HCT116 (cell line): ENCODE data around the gene BLOC1S5. TPM values are rescaled to one million over a fixed set of nuclear protein-coding genes. Genes with fewer than 3 reads are reported as not detected.

Source experiments
- ATAC-seq: fragments of 200-7000 bp; cut with Tn5 transposase; 2 replicates; pipeline ENCODE4 v1.9.1; 2020; ENCODE audit warnings: mild to moderate bottlenecking, moderate library complexity
- BruUV-seq: library from RNA; stranded (reverse); fragments of 400-500 nt; replicated peaks from 2 replicates; lab custom pipeline; 2021; lab: Mats Ljungman, UMichigan
- CTCF ChIA-PET: fragments of 300-600 bp; sonication (Branson Sonifier 250); formaldehyde crosslinking; loops from one replicate; lab custom pipeline; 2021; ENCODE audit warnings: antibody characterized with exemption; lab: Charles Lee
- POLR2A ChIA-PET: fragments of 300-600, 350-600 bp; sonication (Branson Sonifier 250); formaldehyde crosslinking; loops from one replicate; lab custom pipeline; 2021; ENCODE audit warnings: antibody characterized with exemption; lab: Charles Lee
- RAD21 ChIA-PET, 2 experiments: fragments of 300-600 bp; sonication (Branson Sonifier 250); formaldehyde crosslinking; loops; one replicate each; lab custom pipeline; 2023; ENCODE audit warnings: low total read pairs in 2 of 2; ENCODE audit not compliant: uncharacterized antibody in 2 of 2, unreplicated experiment in 2 of 2, low non-redundant PET in 1 of 2; lab: Charles Lee
- DNase-seq: peaks from one replicate; pipeline ENCODE4 v3.0.0-alpha.2; 2010; ENCODE audit warnings: low read depth, low spot score
- H2AFZ ChIP-seq: fragments of 200-600 bp; shearing (Covaris generic), sonication (generic); 2 replicates; pipeline ENCODE4 v1.6.1; 2017; ENCODE audit warnings: low read depth, mixed run types, mixed read lengths, antibody characterized with exemption, low read length; ENCODE audit not compliant: poor library complexity, severe bottlenecking
- H3K27ac ChIP-seq: 2 replicates; pipeline ENCODE4 v1.5.1; 2012; ENCODE audit warnings: low read depth, low read length
- H3K27me3 ChIP-seq: fragments of 200-600 bp; sonication (generic); 2 replicates; pipeline ENCODE4 v1.6.1; 2016; ENCODE audit warnings: mixed run types, low read length, mixed read lengths; ENCODE audit not compliant: insufficient read depth
- H3K36me3 ChIP-seq, 2 experiments: fragments of 200-500 bp in 1 of 2; fragments of 200-600 bp in 1 of 2; sonication (Bioruptor generic) in 1 of 2; sonication (generic) in 1 of 2; 2 replicates each; pipeline versions ENCODE4 v1.5.1 to v1.6.1; 2014 to 2016; ENCODE audit warnings: low read length in 2 of 2, inconsistent platforms in 1 of 2, mixed read lengths in 1 of 2, mixed run types in 1 of 2; ENCODE audit not compliant: insufficient read depth in 2 of 2, control insufficient read depth in 1 of 2
- H3K4me1 ChIP-seq, 2 experiments: fragments of 200-600 bp in 1 of 2; sonication (generic) in 1 of 2; 2 replicates each; pipeline versions ENCODE4 v1.5.1 to v1.6.1; 2012 to 2017; ENCODE audit warnings: low read length in 2 of 2, inconsistent platforms in 1 of 2, mild to moderate bottlenecking in 1 of 2, mixed read lengths in 1 of 2, mixed run types in 1 of 2, moderate library complexity in 1 of 2; ENCODE audit not compliant: insufficient read depth in 2 of 2, control insufficient read depth in 1 of 2
- H3K4me2 ChIP-seq: fragments of 200-600 bp; sonication (generic); 2 replicates; pipeline ENCODE4 v1.6.1; 2017; ENCODE audit warnings: mixed run types, low read length, mixed read lengths
- H3K4me3 ChIP-seq, 2 experiments: fragments of 200-600 bp in 1 of 2; sonication (generic) in 1 of 2; replicated peaks in 1 of 2; 2 replicates each; pipeline ENCODE4 v1.5.1; 2011 to 2016; ENCODE audit warnings: low read length in 2 of 2, control low read depth in 1 of 2, low read depth in 1 of 2, mild to moderate bottlenecking in 1 of 2, mixed read lengths in 1 of 2, mixed run types in 1 of 2
- H3K79me2 ChIP-seq: fragments of 200-600 bp; sonication (generic); 2 replicates; pipeline ENCODE4 v1.6.1; 2017; ENCODE audit warnings: mild to moderate bottlenecking, mixed run types, low read length, moderate library complexity, mixed read lengths; ENCODE audit not compliant: insufficient read depth
- H3K9ac ChIP-seq: fragments of 200-600 bp; sonication (generic); 2 replicates; pipeline ENCODE4 v1.6.1; 2016; ENCODE audit warnings: low read length, mixed read lengths
- H3K9me2 ChIP-seq: fragments of 200-600 bp; sonication (generic), shearing (Covaris generic); 2 replicates; pipeline ENCODE4 v1.6.1; 2017; ENCODE audit warnings: mixed run types, mild to moderate bottlenecking, moderate library complexity; ENCODE audit not compliant: insufficient read depth
- H3K9me3 ChIP-seq, 2 experiments: fragments of 200-500 bp in 1 of 2; fragments of 200-600 bp in 1 of 2; sonication (Bioruptor generic) in 1 of 2; sonication (generic) in 1 of 2; 2 replicates each; pipeline ENCODE4 v1.6.1; 2014 to 2017; ENCODE audit warnings: low read length in 2 of 2, mixed read lengths in 2 of 2, inconsistent platforms in 1 of 2, low read depth in 1 of 2, mild to moderate bottlenecking in 1 of 2, mixed run types in 1 of 2, moderate library complexity in 1 of 2; ENCODE audit not compliant: control insufficient read depth in 1 of 2, insufficient read depth in 1 of 2
- H4K20me1 ChIP-seq: fragments of 200-600 bp; sonication (generic), shearing (Covaris generic); 2 replicates; pipeline ENCODE4 v1.6.1; 2017; ENCODE audit warnings: mixed run types, mild to moderate bottlenecking, moderate library complexity; ENCODE audit not compliant: insufficient read depth
- ATF3 ChIP-seq: IDR thresholded peaks from 2 replicates; pipeline ENCODE4 v1.6.1; 2012
- CBX3 ChIP-seq: IDR thresholded peaks from 2 replicates; pipeline ENCODE4 v1.6.1; 2012; ENCODE audit warnings: low read depth
- CTCF ChIP-seq, 3 experiments: fragments of 200-600 bp in 1 of 3; sonication (generic) in 1 of 3; IDR thresholded peaks in 2 of 3; conservative IDR thresholded peaks in 1 of 3; 2 replicates each; pipeline ENCODE4 v1.5.1; 2012 to 2017; ENCODE audit warnings: low read depth in 2 of 3, low read length in 2 of 3, antibody characterized with exemption in 1 of 3, borderline replicate concordance in 1 of 3, control low read depth in 1 of 3, mild to moderate bottlenecking in 1 of 3, mixed read lengths in 1 of 3, mixed run types in 1 of 3, moderate library complexity in 1 of 3; ENCODE audit not compliant: insufficient read depth in 1 of 3
- EGR1 ChIP-seq: IDR thresholded peaks from 2 replicates; pipeline ENCODE4 v1.6.1; 2012; ENCODE audit warnings: low read depth
- EZH2 ChIP-seq: fragments of 200-600 bp; sonication (generic); IDR thresholded peaks from 2 replicates; pipeline ENCODE4 v1.6.1; 2017; ENCODE audit warnings: antibody characterized with exemption, mixed run types
- JUND ChIP-seq: IDR thresholded peaks from 2 replicates; pipeline ENCODE4 v1.6.1; 2012
- MAX ChIP-seq: IDR thresholded peaks from 2 replicates; pipeline ENCODE4 v1.6.1; 2012
- POLR2AphosphoS5 ChIP-seq: IDR thresholded peaks from 2 replicates; pipeline ENCODE4 v1.6.1; 2011; ENCODE audit warnings: mild to moderate bottlenecking, low read depth, low read length, moderate library complexity
- SP1 ChIP-seq: IDR thresholded peaks from 2 replicates; pipeline ENCODE4 v1.6.1; 2012; ENCODE audit warnings: low read depth
- TCF7L2 ChIP-seq: IDR thresholded peaks from 2 replicates; pipeline ENCODE4 v1.7.0; 2011; ENCODE audit warnings: borderline replicate concordance, inconsistent platforms; ENCODE audit not compliant: insufficient read depth, insufficient read length; ENCODE audit errors: extremely low read depth
- ZBTB33 ChIP-seq: IDR thresholded peaks from 2 replicates; pipeline ENCODE4 v1.6.1; 2011; ENCODE audit warnings: mild to moderate bottlenecking, low read length, moderate library complexity; ENCODE audit not compliant: insufficient replicate concordance; ENCODE audit errors: extremely low read depth
- ZNF274 ChIP-seq: fragments of 200-500 bp; sonication (Bioruptor generic); IDR thresholded peaks from 2 replicates; pipeline ENCODE4 v1.6.1; 2014; ENCODE audit warnings: mild to moderate bottlenecking, low read depth, low read length, inconsistent platforms
- intact Hi-C: fragments of 100-400 bp; cut with micrococcal nuclease; formaldehyde crosslinking; loops from 2 replicates; pipeline ENCODE4 v1.10.0; 2022
- total RNA-seq: library from RNA; stranded (reverse); gene quantifications from one replicate; pipeline ENCODE4 v1.2.1, GENCODE V29; 2021; ENCODE audit not compliant: unreplicated experiment

Gene BLOC1S5
- total RNA-seq, 1 experiment from 2014 or later: 12.0 TPM

GRCh38 chr6:8108031-8108660 is 44.0 kb upstream of the BLOC1S5 start (continued):
- TF ChIP-seq MAX (peak; percentile 71), ZBTB33 (no peak)

GRCh38 chr6:8105791-8106190 is 41.6 kb upstream of the BLOC1S5 start:
- ChIA-PET CTCF (no interaction called here), RAD21 (no interaction called here), POLR2A (no interaction called here)
- no peaks in the 10 kb centered on the region for H3K27me3 ChIP-seq
- H2AFZ ChIP-seq: no peak overlapping the region
- ATAC-seq (no peak), DNase-seq (no peak)
- BruUV-seq: no TSS peak
- no peaks in the 10 kb centered on the region for H3K9me3 ChIP-seq
- H3K4me1 ChIP-seq: peaks cover 10 to 33% of the 10 kb centered on the region in 2 experiments; a peak in 3 of 4 replicates
- H3K4me3 ChIP-seq: no peak overlapping the region
- no peak overlapping the region for H3K4me2 ChIP-seq
- H3K9ac ChIP-seq: no peak overlapping the region
- H4K20me1 ChIP-seq: no peaks in the 10 kb centered on the region
- peaks cover 15% of the 10 kb centered on the region for H3K79me2 ChIP-seq
- no peaks in the 10 kb centered on the region; a peak in 1 of 4 replicates for H3K36me3 ChIP-seq
- no peaks in the 10 kb centered on the region for H3K9me2 ChIP-seq
- intact Hi-C loops: no loop called here
- no peak overlapping the region for H3K27ac ChIP-seq
- TF ChIP-seq CTCF (IDR thresholded peaks at IDR 0.05 in 2 of 3, conservative IDR thresholded peaks at IDR 0.05 in 1 of 3; ENCODE audit: borderline replicate concordance in 1 of 3, insufficient read depth in 1 of 3, low read depth in 2 of 3, low read length in 2 of 3) (no peak), ATF3 (no peak), CBX3 (no peak), EGR1 (no peak), EZH2 (no peak), JUND (no peak), ZBTB33 (no peak), MAX (no peak), SP1 (no peak), TCF7L2 (no peak), ZNF274 (no peak), POLR2AphosphoS5 (no peak)
